Measurements from ENCODE around the gene MAP3K9.

MAP3K9 gene

DNA sequence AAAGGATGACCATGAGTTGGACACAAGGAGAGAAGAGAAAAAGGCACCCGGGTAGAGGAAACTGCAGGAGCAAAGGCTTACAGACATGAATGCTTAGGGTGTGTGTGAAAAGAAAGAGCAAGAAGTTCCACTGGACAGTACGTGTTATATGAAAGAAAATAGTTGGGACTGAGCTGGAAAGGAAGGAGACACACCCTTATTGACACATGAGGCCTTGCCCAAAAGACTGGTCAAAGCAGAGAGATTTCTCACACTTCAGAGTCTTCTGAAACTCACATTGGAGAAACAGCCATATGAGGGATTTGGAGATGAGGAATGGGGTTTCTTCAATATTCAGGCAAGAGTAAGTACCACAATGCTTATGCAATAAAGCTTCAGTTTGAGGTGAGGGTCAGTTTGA lies 111.6 kb downstream of the MAP3K9 start:
- no peak for DNase-seq (ENCODE audit: low read depth)

DNA sequence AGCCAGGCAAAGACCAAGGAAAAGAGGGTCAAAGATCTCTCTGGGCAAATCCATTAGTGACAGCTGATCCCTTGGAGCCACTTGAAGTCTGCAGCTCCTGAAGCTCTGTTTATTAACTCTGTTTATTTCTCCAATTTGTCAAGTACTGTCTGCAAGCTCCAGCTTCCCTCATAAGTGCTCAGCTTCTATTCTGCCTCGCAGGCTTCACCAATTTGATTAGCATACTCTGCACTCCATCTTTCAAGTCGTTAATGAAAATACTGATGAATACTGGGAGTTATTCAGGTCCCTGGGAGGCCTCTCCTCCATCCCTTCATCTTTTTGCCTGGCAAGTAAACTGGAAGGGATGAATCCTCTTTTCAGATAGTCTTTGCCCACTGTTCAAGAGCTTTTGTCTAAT lies 113.3 kb downstream of the MAP3K9 start:
- DNase-seq (ENCODE audit: low read depth) = no peak

DNA sequence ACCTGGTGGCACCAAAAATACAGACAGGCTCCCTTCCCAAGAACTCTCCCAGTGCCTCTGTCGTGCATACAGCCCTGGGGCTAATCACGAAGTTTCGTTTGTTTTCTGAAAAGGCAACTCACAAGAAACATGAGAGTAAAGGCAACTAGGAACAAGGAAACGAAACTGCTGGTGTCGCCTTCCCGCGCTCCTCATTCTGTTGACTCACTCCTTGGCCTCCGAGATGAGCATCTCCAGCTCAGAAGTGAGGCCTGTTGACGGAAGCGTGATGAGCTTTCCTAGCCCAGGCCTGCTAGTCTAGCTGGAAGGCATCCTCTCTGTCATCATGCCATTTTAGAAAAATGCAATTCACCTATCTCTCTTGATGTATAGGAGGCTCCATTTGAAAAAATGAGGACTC lies 117.1 kb downstream of the MAP3K9 start:
- DNase-seq (ENCODE audit: low read depth) = no peak

DNA sequence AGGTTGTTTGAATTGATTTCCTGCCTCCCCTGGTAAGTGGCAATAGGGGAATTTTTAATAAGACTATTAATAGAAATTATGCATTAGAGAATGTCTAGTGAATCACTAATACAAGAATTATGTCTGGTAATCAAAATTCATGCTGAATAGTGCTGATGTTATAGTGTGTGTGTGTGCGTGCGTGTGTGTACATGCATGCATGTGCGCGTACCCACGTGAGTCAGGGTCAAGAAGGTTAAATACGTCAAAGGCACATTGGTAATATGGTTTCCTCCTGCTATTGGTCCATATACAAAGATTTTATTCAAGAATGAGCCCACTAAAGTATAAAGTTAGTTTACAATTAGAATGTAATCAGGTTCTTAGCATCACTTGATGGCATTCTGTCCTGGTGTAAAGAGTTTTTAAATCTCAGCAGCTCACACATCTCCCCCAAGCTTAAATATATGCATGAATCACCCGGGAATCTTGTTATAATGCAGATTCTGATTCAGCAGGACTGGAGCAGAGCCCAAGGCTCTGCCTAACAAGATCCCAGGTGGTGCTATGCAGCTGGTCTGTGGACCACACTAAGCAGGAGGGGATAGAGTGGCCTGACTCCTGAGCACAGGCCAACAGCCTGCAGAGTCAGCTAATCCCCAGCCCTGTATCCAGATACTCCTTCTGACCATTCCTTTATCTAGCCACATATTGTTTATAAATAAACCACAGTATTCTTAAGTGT lies 123.7 kb downstream of the MAP3K9 start:
- DNase-seq (ENCODE audit: low read depth) = no peak

GRCh38 chr14:70683983-70684382 lies 125.3 kb downstream of the MAP3K9 start:
- no peak for DNase-seq (ENCODE audit: low read depth)

- no peak for DNase-seq (ENCODE audit: low read depth)
Measured at GRCh38 chr14:70680748-70681147, 128.6 kb downstream of the MAP3K9 start.

DNA sequence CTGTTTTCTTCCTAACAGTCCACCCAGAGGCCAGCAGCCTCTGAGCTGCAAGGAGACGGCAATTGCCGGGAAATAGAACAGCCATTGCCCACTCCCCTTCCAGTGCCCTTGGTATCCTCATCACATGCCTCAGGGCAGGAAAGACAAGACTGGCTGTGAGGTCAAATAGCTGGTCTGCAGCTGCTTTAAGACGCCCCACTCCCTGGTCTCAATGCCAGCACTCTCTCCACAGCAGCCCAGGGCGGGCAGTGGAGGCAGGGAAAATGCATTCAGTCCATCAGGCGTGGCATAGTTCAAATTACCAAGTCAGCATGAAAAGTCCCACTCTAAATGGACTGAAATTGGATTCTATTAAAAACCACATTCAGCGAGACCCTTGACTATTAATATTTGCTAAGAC lies 132.0 kb downstream of the MAP3K9 start:
- DNase-seq (ENCODE audit: low read depth) = no peak
